ENCODE measurements around the gene PROSER1.

- TF ChIP-seq POLR2A (IDR thresholded peaks at IDR 0.05): no peak
- TF ChIP-seq CTCF (IDR thresholded peaks at IDR 0.05): no peak
These were observed 18.1 kb upstream of the PROSER1 start for GRCh38 chr13:39056018-39056417.
